CD14-positive monocyte (primary cell): ENCODE measurements around the gene ZNF841. TPM values are rescaled to one million over a fixed set of nuclear protein-coding genes. Genes with fewer than 3 reads are reported as not detected.

Experiments
- DNase-seq, 3 donors: peaks; one replicate each; pipeline ENCODE4 v3.0.0-alpha.2; 2011 to 2022
- H2AFZ ChIP-seq: 2 replicates; pipeline ENCODE4 v1.6.0; 2012; ENCODE audit warnings: mild to moderate bottlenecking, low read depth, low read length, inconsistent platforms; ENCODE audit not compliant: insufficient read depth, poor library complexity, severe bottlenecking
- H3K27ac ChIP-seq, 2 donors: 1 replicate in 1 of 2; 2 replicates in 1 of 2; pipeline ENCODE4 v1.5.1; 2012 to 2013; ENCODE audit warnings: low read length in 2 of 2, control low read depth in 1 of 2, inconsistent platforms in 1 of 2, low read depth in 1 of 2, mild to moderate bottlenecking in 1 of 2
- H3K27me3 ChIP-seq, 2 donors: one replicate each; pipeline versions ENCODE4 v1.6.0 to v1.6.1; 2011 to 2013; ENCODE audit warnings: low read length in 2 of 2; ENCODE audit not compliant: control insufficient read depth in 2 of 2, insufficient read depth in 2 of 2
- H3K36me3 ChIP-seq, 2 donors: replicated peaks in 1 of 2; 1 replicate in 1 of 2; 2 replicates in 1 of 2; pipeline versions ENCODE4 v1.5.1 to v1.6.1; 2012 to 2013; ENCODE audit warnings: low read length in 2 of 2, control low read depth in 1 of 2, inconsistent platforms in 1 of 2, mild to moderate bottlenecking in 1 of 2; ENCODE audit not compliant: insufficient read depth in 2 of 2, control insufficient read depth in 1 of 2
- H3K4me1 ChIP-seq, 2 donors: 1 replicate in 1 of 2; 2 replicates in 1 of 2; pipeline versions ENCODE4 v1.5.1 to v1.6.1; 2012 to 2013; ENCODE audit warnings: low read length in 2 of 2, control low read depth in 1 of 2, inconsistent platforms in 1 of 2, mild to moderate bottlenecking in 1 of 2, moderate library complexity in 1 of 2; ENCODE audit not compliant: insufficient read depth in 2 of 2, control insufficient read depth in 1 of 2
- H3K4me2 ChIP-seq: replicated peaks from 2 replicates; pipeline ENCODE3; 2012; ENCODE audit warnings: low read length, moderate library complexity, mild to moderate bottlenecking; ENCODE audit not compliant: poor library complexity, severe bottlenecking; ENCODE audit errors: extremely low read depth
- H3K4me3 ChIP-seq, 3 experiments: fragments of 200-600 bp in 1 of 3; sonication (generic) in 1 of 3; replicated peaks in 1 of 3; 1 replicate in 2 of 3; 2 replicates in 1 of 3; pipeline ENCODE4 v1.5.1; 2011 to 2013; ENCODE audit warnings: low read length in 3 of 3, mild to moderate bottlenecking in 3 of 3, control low read depth in 2 of 3, low read depth in 2 of 3, inconsistent platforms in 1 of 3, moderate library complexity in 1 of 3
- H3K79me2 ChIP-seq: 2 replicates; pipeline ENCODE4 v1.6.0; 2012; ENCODE audit warnings: mild to moderate bottlenecking, control low read depth, inconsistent platforms, low read length, moderate library complexity; ENCODE audit not compliant: insufficient read depth
- H3K9ac ChIP-seq: 2 replicates; pipeline ENCODE4 v1.6.0; 2017; ENCODE audit warnings: low read length, mild to moderate bottlenecking; ENCODE audit not compliant: insufficient read depth, poor library complexity, severe bottlenecking
- H3K9me3 ChIP-seq, 2 donors: replicated peaks in 1 of 2; 1 replicate in 1 of 2; 2 replicates in 1 of 2; pipeline versions ENCODE4 v1.5.1 to v1.6.1; 2012 to 2013; ENCODE audit warnings: low read length in 2 of 2, control low read depth in 1 of 2; ENCODE audit not compliant: control insufficient read depth in 1 of 2, insufficient read depth in 1 of 2
- H4K20me1 ChIP-seq: 2 replicates; pipeline ENCODE4 v1.6.0; 2012; ENCODE audit warnings: mild to moderate bottlenecking, low read length, control low read depth, moderate library complexity; ENCODE audit not compliant: insufficient read depth
- H3K27ac Mint-ChIP-seq, 7 donors: one replicate each; pipeline ENCODE4 v1.8.0; 2020; ENCODE audit warnings: mild to moderate bottlenecking in 7 of 7, mixed read lengths in 7 of 7, moderate library complexity in 6 of 7, inconsistent platforms in 2 of 7
- H3K27me3 Mint-ChIP-seq, 3 donors: one replicate each; pipeline ENCODE4 v1.8.0; 2021 to 2022; ENCODE audit warnings: low read depth in 3 of 3, mild to moderate bottlenecking in 3 of 3, mixed read lengths in 3 of 3, moderate library complexity in 3 of 3, inconsistent platforms in 1 of 3
- H3K36me3 Mint-ChIP-seq, 2 donors: one replicate each; pipeline ENCODE4 v1.8.0; 2020; ENCODE audit warnings: mixed read lengths in 2 of 2, inconsistent platforms in 1 of 2, mild to moderate bottlenecking in 1 of 2
- H3K4me1 Mint-ChIP-seq: one replicate; pipeline ENCODE4 v1.8.0; 2020; ENCODE audit warnings: mild to moderate bottlenecking, mixed read lengths
- H3K4me3 Mint-ChIP-seq, 2 donors: one replicate each; pipeline ENCODE4 v1.8.0; 2020; ENCODE audit warnings: mild to moderate bottlenecking in 2 of 2, mixed read lengths in 2 of 2, moderate library complexity in 1 of 2
- H3K9me3 Mint-ChIP-seq, 7 donors: one replicate each; pipeline ENCODE4 v1.8.0; 2020 to 2022; ENCODE audit warnings: mixed read lengths in 7 of 7, mild to moderate bottlenecking in 6 of 7, moderate library complexity in 6 of 7, inconsistent platforms in 2 of 7
- CTCF ChIP-seq: fragments of 200-600 bp; IDR thresholded peaks from one replicate; pipeline ENCODE4 v1.8.0; 2022; ENCODE audit warnings: antibody characterized with exemption, mild to moderate bottlenecking
- WGBS: methylation state at CpG from one replicate; pipeline ENCODE4 v1.1.5; 2013; ENCODE audit warnings: missing lambda C conversion rate; ENCODE audit not compliant: insufficient coverage; 5-methylcytosine and 5-hydroxymethylcytosine counted together
- intact Hi-C, 2 donors: fragments of 100-400 bp; cut with micrococcal nuclease; formaldehyde crosslinking; loops; one replicate each; pipeline versions ENCODE4 v1.15.0 to v1.15.1; 2023
- polyA plus RNA-seq, 3 donors: library from polyadenylated mRNA; depleted of rRNA in 1 of 3; unstranded in 2 of 3; stranded (reverse) in 1 of 3; fragments of 300-500 nt in 2 of 3; fragments of >200 nt in 1 of 3; fragmentation: Illumina TruSeq in 2 of 3; gene quantifications; 1 replicate in 2 of 3; 2 replicates in 1 of 3; pipeline ENCODE4 v1.2.3, GENCODE V29; 2012 to 2021

ZNF841 gene
- polyA plus RNA-seq, 3 donors = 0.42 to 5.2 TPM; not detected in 1

- Histone ChIP-seq H3K27ac (no peak overlapping the region), H3K36me3 (no peaks in the 10 kb centered on the region), H3K4me3 (no peak overlapping the region), H3K4me2 (no peak overlapping the region), H3K9ac (no peak overlapping the region), H3K27me3 (no peaks in the 10 kb centered on the region), H2AFZ (no peak overlapping the region), H3K4me1 (no peaks in the 10 kb centered on the region), H3K79me2 (no peaks in the 10 kb centered on the region), H3K9me3 (peaks cover 67 to 90% of the 10 kb centered on the region in 2 donors), H4K20me1 (no peaks in the 10 kb centered on the region)
- intact Hi-C loops = no loop called here
- TF ChIP-seq CTCF = no peak
- no peaks in the 10 kb centered on the region for H3K36me3 Mint-ChIP-seq
- H3K9me3 Mint-ChIP-seq = peaks cover 39 to 85% (median 71%) of the 10 kb centered on the region in 7 donors
- WGBS = no CpG with 5 or more reads among the region's 1 CpG
- no peak overlapping the region for H3K4me3 Mint-ChIP-seq
- H3K4me1 Mint-ChIP-seq = no peaks in the 10 kb centered on the region
- no peak for DNase-seq
- H3K27me3 Mint-ChIP-seq = peaks cover 2 to 3% (median 2%) of the 10 kb centered on the region in 3 donors
- no peak overlapping the region for H3K27ac Mint-ChIP-seq
These were observed 7.2 kb upstream of the ZNF841 start for GRCh38 chr19:52102782-52103181.

GRCh38 chr19:52101866-52102562 lies 6.4 kb upstream of the ZNF841 start:
- intact Hi-C loops = no loop called here
- Mint-ChIP-seq H3K27ac (no peak overlapping the region), H3K27me3 (peaks cover 0 to 3% (median 2%) of the 10 kb centered on the region in 3 donors), H3K36me3 (no peaks in the 10 kb centered on the region), H3K4me3 (no peak overlapping the region), H3K4me1 (no peaks in the 10 kb centered on the region), H3K9me3 (peaks cover 37 to 85% (median 71%) of the 10 kb centered on the region in 7 donors)
- no peaks in the 10 kb centered on the region for H3K36me3 ChIP-seq
- H3K9ac ChIP-seq = no peak overlapping the region
- TF ChIP-seq CTCF = no peak
- no peaks in the 10 kb centered on the region for H4K20me1 ChIP-seq
- no peak overlapping the region for H3K4me2 ChIP-seq
- H2AFZ ChIP-seq = no peak overlapping the region
- DNase-seq = no peak
- H3K9me3 ChIP-seq = peaks cover 70 to 90% of the 10 kb centered on the region in 2 donors
- H3K4me1 ChIP-seq = no peaks in the 10 kb centered on the region
- no peak overlapping the region for H3K4me3 ChIP-seq
- no peaks in the 10 kb centered on the region for H3K79me2 ChIP-seq
- no peak overlapping the region for H3K27ac ChIP-seq
- H3K27me3 ChIP-seq = no peaks in the 10 kb centered on the region
- no CpG with 5 or more reads among the region's 2 CpGs for WGBS
